B cell (primary cell): ENCODE data around the gene PTN. TPM values are rescaled to one million over a fixed set of nuclear protein-coding genes. Genes with fewer than 3 reads are reported as not detected.

Experiments
- ATAC-seq: fragments of 200-7000 bp; cut with Tn5 transposase; one replicate; pipeline ENCODE4 v1.10.0; 2021; ENCODE audit warnings: low read depth, mild to moderate bottlenecking, moderate number of reproducible peaks, moderate library complexity
- CTCF ChIA-PET: fragments of 350-600 bp; sonication (Branson Sonifier 250); formaldehyde crosslinking; loops from one replicate; lab custom pipeline; 2021; ENCODE audit warnings: antibody characterized with exemption, inconsistent platforms; lab: Charles Lee
- POLR2A ChIA-PET: fragments of 350-600 bp; sonication (Branson Sonifier 250); formaldehyde crosslinking; loops from one replicate; lab custom pipeline; 2021; ENCODE audit warnings: antibody characterized with exemption; lab: Charles Lee
- DNase-seq: peaks from one replicate; pipeline ENCODE4 v3.0.0; 2013
- H2AFZ ChIP-seq: 2 replicates; pipeline ENCODE4 v1.6.1; 2012; ENCODE audit warnings: mild to moderate bottlenecking, low read depth, low read length; ENCODE audit not compliant: insufficient read depth, poor library complexity, severe bottlenecking
- H3K27ac ChIP-seq, 2 donors: 1 replicate in 1 of 2; 2 replicates in 1 of 2; pipeline ENCODE4 v1.5.1; 2012 to 2013; ENCODE audit warnings: low read length in 2 of 2, mild to moderate bottlenecking in 2 of 2, moderate library complexity in 1 of 2
- H3K27me3 ChIP-seq, 4 experiments: fragments of 200-600 bp in 1 of 4; sonication (generic) in 1 of 4; replicated peaks in 1 of 4; 1 replicate in 2 of 4; 2 replicates in 2 of 4; pipeline versions ENCODE4 v1.6.1 to v1.7.0; 2013 to 2016; ENCODE audit warnings: low read length in 3 of 4, mild to moderate bottlenecking in 2 of 4, mixed read lengths in 1 of 4, moderate library complexity in 1 of 4; ENCODE audit not compliant: insufficient read depth in 4 of 4, control insufficient read depth in 3 of 4; ENCODE audit errors: control extremely low read depth in 1 of 4
- H3K36me3 ChIP-seq, 2 experiments: replicated peaks in 1 of 2; 1 replicate in 1 of 2; 2 replicates in 1 of 2; pipeline versions ENCODE4 v1.6.1 to v1.7.1; 2013; ENCODE audit warnings: low read length in 1 of 2; ENCODE audit not compliant: insufficient read depth in 2 of 2, control insufficient read depth in 1 of 2; ENCODE audit errors: control extremely low read depth in 1 of 2, extremely low read depth in 1 of 2
- H3K4me1 ChIP-seq, 2 donors: fragments of 200-600 bp in 1 of 2; sonication (generic) in 1 of 2; 1 replicate in 1 of 2; 2 replicates in 1 of 2; pipeline versions ENCODE4 v1.5.1 to v1.6.1; 2013 to 2017; ENCODE audit warnings: low read length in 2 of 2; ENCODE audit not compliant: control insufficient read depth in 2 of 2, insufficient read depth in 2 of 2
- H3K4me2 ChIP-seq: replicated peaks from 2 replicates; pipeline ENCODE3; 2012; ENCODE audit warnings: mild to moderate bottlenecking, low read depth, low read length; ENCODE audit not compliant: poor library complexity, severe bottlenecking
- H3K4me3 ChIP-seq, 5 experiments: fragments of 200-600 bp in 1 of 5; sonication (generic) in 1 of 5; 1 replicate in 3 of 5; 2 replicates in 2 of 5; pipeline versions ENCODE4 v1.5.1 to v1.7.0; 2011 to 2016; ENCODE audit warnings: low read length in 4 of 5, mild to moderate bottlenecking in 4 of 5, low read depth in 2 of 5, control low read depth in 1 of 5, moderate library complexity in 1 of 5; ENCODE audit not compliant: insufficient read depth in 1 of 5; ENCODE audit errors: control extremely low read depth in 1 of 5, extremely low read depth in 1 of 5
- H3K79me2 ChIP-seq: fragments of 200-600 bp; sonication (generic); one replicate; pipeline ENCODE4 v1.6.0; 2016; ENCODE audit warnings: low read length; ENCODE audit not compliant: control insufficient read depth, insufficient read depth
- H3K9ac ChIP-seq: fragments of 200-600 bp; sonication (generic); 2 replicates; pipeline ENCODE4 v1.6.1; 2017; ENCODE audit warnings: mild to moderate bottlenecking, low read length, moderate library complexity
- H3K9me3 ChIP-seq, 3 donors: one replicate each; pipeline versions ENCODE4 v1.6.1 to v1.7.1; 2013; ENCODE audit warnings: low read length in 2 of 3; ENCODE audit not compliant: control insufficient read depth in 2 of 3, insufficient read depth in 1 of 3; ENCODE audit errors: control extremely low read depth in 1 of 3
- H4K20me1 ChIP-seq: 2 replicates; pipeline ENCODE4 v1.6.0; 2012; ENCODE audit warnings: mild to moderate bottlenecking, low read length; ENCODE audit not compliant: insufficient read depth, control insufficient read depth, poor library complexity, severe bottlenecking
- H3K27ac Mint-ChIP-seq: one replicate; pipeline ENCODE4 v1.8.0; 2021; ENCODE audit warnings: mixed read lengths
- H3K27me3 Mint-ChIP-seq: one replicate; pipeline ENCODE4 v1.8.0; 2021; ENCODE audit warnings: mixed read lengths
- H3K4me1 Mint-ChIP-seq: one replicate; pipeline ENCODE4 v1.8.0; 2021; ENCODE audit warnings: mixed read lengths
- H3K4me3 Mint-ChIP-seq: one replicate; pipeline ENCODE4 v1.8.0; 2021; ENCODE audit warnings: mixed read lengths
- H3K9me3 Mint-ChIP-seq: one replicate; pipeline ENCODE4 v1.8.0; 2022; ENCODE audit warnings: mixed read lengths; ENCODE audit not compliant: insufficient read depth
- EZH2 ChIP-seq: IDR thresholded peaks from 2 replicates; pipeline ENCODE4 v1.6.1; 2012; ENCODE audit warnings: borderline replicate concordance, low read depth, mild to moderate bottlenecking, moderate library complexity, low read length; ENCODE audit not compliant: insufficient read depth, poor library complexity, severe bottlenecking
- WGBS: methylation state at CpG from one replicate; pipeline ENCODE4 v1.1.5; 2013; ENCODE audit warnings: missing lambda C conversion rate; ENCODE audit not compliant: insufficient coverage; 5-methylcytosine and 5-hydroxymethylcytosine counted together
- intact Hi-C: fragments of 100-400 bp; cut with micrococcal nuclease; formaldehyde crosslinking; loops from one replicate; pipeline ENCODE4 v1.10.0; 2022
- polyA plus RNA-seq: library from polyadenylated mRNA; depleted of rRNA; stranded (reverse); fragments of >200 nt; gene quantifications from 2 replicates; pipeline ENCODE4 v1.2.3, GENCODE V29; 2012
- total RNA-seq, 2 donors: library from RNA; stranded (reverse); fragments of 120-200 nt in 1 of 2; gene quantifications; 1 replicate in 1 of 2; 2 replicates in 1 of 2; pipeline versions ENCODE4 v1.2.3 to v1.2.4, GENCODE V29; 2013 to 2022
- TF ChIP-seq, protein P1 (sequence below): fragments of 200-600 bp; IDR thresholded peaks from one replicate; pipeline ENCODE4 v1.8.0; 2022; ENCODE audit warnings: antibody characterized with exemption, mild to moderate bottlenecking

The PTN gene
- total and polyA plus RNA-seq, 2 donors (not counting 1 experiment from before 2014, with no cell fraction given) = not detected

DNA sequence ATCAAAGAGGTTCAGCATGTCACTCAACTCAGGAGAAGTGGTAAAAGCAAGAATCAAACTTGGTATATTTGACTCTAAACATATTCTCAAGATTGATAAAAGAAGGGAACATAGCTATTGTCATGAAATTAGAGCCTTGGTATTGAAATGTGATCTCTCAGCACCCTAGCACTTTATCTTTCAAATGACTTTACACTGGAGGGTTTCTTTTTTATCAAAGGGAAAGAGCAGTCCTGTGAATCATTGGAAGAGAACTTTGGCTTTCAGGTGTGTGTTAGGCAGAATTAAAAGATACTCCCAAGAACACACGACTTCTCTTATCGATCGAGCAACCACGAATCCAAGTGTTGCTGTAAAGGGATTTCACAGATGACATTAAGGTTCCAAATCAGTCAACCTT, 54.4 kb downstream of the PTN start:
- no CpG with 5 or more reads among the region's 4 CpGs for WGBS

DNA sequence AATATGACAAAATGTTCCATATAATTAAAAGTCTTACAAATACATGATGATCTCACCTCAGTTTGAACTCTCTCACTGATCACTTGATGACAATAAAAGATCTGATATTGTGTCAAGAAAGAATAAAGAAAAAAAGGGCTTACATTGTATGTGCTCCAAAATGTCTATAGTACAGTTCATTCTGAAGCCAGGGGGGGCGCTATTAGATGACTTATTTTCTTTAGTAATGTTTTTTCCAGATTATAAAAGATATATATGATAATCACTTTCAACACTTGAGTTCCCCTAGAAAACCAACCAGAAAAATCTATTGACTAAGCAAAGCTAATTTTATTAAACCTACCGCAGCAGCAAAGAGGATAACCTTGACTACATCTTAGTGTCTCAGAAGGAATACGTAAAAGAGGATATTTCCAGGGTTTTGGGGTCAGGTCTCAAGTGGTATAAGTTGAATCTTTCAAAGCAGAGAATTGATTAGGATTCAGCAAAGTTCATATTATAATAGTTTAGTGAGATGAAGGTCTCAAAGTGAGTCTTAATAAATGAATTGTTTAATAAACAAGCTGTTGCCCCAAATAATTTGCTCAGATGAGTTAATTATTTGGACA, 55.8 kb downstream of the PTN start:
- Mint-ChIP-seq H3K9me3 (no peaks in the 10 kb centered on the region), H3K4me3 (no peak overlapping the region), H3K27me3 (no peaks in the 10 kb centered on the region), H3K27ac (no peak overlapping the region), H3K4me1 (no peaks in the 10 kb centered on the region)
- no peak overlapping the region for H3K9ac ChIP-seq
- no peak for DNase-seq
- intact Hi-C loops = no loop called here
- WGBS = no CpG with 5 or more reads among the region's 3 CpGs
- no peak overlapping the region for H3K27ac ChIP-seq
- no peaks in the 10 kb centered on the region for H3K9me3 ChIP-seq
- H3K4me3 ChIP-seq = no peak overlapping the region
- H4K20me1 ChIP-seq = no peaks in the 10 kb centered on the region
- POLR2A ChIA-PET = no interaction called here
- H3K27me3 ChIP-seq = no peaks in the 10 kb centered on the region
- ATAC-seq = no peak
- no peaks in the 10 kb centered on the region for H3K36me3 ChIP-seq
- no peak overlapping the region for H3K4me2 ChIP-seq
- H3K79me2 ChIP-seq = no peaks in the 10 kb centered on the region
- H2AFZ ChIP-seq = no peak overlapping the region
- TF ChIP-seq, protein P1, sequence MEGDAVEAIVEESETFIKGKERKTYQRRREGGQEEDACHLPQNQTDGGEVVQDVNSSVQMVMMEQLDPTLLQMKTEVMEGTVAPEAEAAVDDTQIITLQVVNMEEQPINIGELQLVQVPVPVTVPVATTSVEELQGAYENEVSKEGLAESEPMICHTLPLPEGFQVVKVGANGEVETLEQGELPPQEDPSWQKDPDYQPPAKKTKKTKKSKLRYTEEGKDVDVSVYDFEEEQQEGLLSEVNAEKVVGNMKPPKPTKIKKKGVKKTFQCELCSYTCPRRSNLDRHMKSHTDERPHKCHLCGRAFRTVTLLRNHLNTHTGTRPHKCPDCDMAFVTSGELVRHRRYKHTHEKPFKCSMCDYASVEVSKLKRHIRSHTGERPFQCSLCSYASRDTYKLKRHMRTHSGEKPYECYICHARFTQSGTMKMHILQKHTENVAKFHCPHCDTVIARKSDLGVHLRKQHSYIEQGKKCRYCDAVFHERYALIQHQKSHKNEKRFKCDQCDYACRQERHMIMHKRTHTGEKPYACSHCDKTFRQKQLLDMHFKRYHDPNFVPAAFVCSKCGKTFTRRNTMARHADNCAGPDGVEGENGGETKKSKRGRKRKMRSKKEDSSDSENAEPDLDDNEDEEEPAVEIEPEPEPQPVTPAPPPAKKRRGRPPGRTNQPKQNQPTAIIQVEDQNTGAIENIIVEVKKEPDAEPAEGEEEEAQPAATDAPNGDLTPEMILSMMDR = no peak
- TF ChIP-seq EZH2 = no peak
- H3K4me1 ChIP-seq = no peaks in the 10 kb centered on the region
- CTCF ChIA-PET = no interaction called here

More for the DNA sequence above, 54.4 kb downstream of the PTN start:
- no peaks in the 10 kb centered on the region for H3K4me1 Mint-ChIP-seq
- intact Hi-C loops = no loop called here
- Histone ChIP-seq H3K9ac (no peak overlapping the region), H3K4me2 (no peak overlapping the region), H2AFZ (no peak overlapping the region), H3K36me3 (no peaks in the 10 kb centered on the region), H3K4me1 (no peaks in the 10 kb centered on the region), H3K9me3 (no peaks in the 10 kb centered on the region), H3K79me2 (no peaks in the 10 kb centered on the region), H4K20me1 (no peaks in the 10 kb centered on the region), H3K27me3 (no peaks in the 10 kb centered on the region), H3K27ac (no peak overlapping the region), H3K4me3 (no peak overlapping the region)
- ChIA-PET POLR2A (no interaction called here), CTCF (no interaction called here)
- no peaks in the 10 kb centered on the region for H3K9me3 Mint-ChIP-seq
- no peak overlapping the region for H3K4me3 Mint-ChIP-seq
- H3K27me3 Mint-ChIP-seq = no peaks in the 10 kb centered on the region
- H3K27ac Mint-ChIP-seq = no peak overlapping the region
- DNase-seq = no peak
- no peak for TF ChIP-seq EZH2
- TF ChIP-seq, protein P1 = no peak
- no peak for ATAC-seq
